ENCODE measurements around the gene CENATAC.

The CENATAC gene

GRCh38 chr11:119025541-119025940, 27.6 kb downstream of the CENATAC start:
- H3K36me3 ChIP-seq (ENCODE audit: control insufficient read depth, low read length) = peaks cover 88% of the 10 kb centered on the region
- H3K27me3 ChIP-seq (ENCODE audit: control insufficient read depth, low read length) = no peaks in the 10 kb centered on the region
- no peak overlapping the region for H3K4me2 ChIP-seq (ENCODE audit: low read length)
- peaks cover 46% of the 10 kb centered on the region for H3K79me2 ChIP-seq (ENCODE audit: control insufficient read depth, low read length)
- no peak overlapping the region for H3K4me3 ChIP-seq (ENCODE audit: low read length)
- TF ChIP-seq CTCF (IDR thresholded peaks at IDR 0.05; ENCODE audit: low read depth, low read length, poor library complexity, severe bottlenecking) (no peak), EZH2phosphoT487 (IDR thresholded peaks at IDR 0.05; ENCODE audit: borderline replicate concordance, low read length) (no peak)
- H3F3A ChIP-seq (ENCODE audit: control insufficient read depth, insufficient read depth) = peaks cover 9% of the 10 kb centered on the region
- peaks cover 26% of the 10 kb centered on the region for H3K4me1 ChIP-seq (ENCODE audit: control insufficient read depth, low read length)
- H3K9me3 ChIP-seq (ENCODE audit: control insufficient read depth, insufficient read depth, low read length) = no peaks in the 10 kb centered on the region
- no peaks in the 10 kb centered on the region for H4K20me1 ChIP-seq (ENCODE audit: control insufficient read depth, insufficient read depth, low read depth, low read length)
- no peak overlapping the region for H3K27ac ChIP-seq (ENCODE audit: low read depth, low read length)
- no peaks in the 10 kb centered on the region for H3K9me2 ChIP-seq (replicated peaks; ENCODE audit: control insufficient read depth, low read length)

- Histone ChIP-seq H3K4me1 (ENCODE audit: control insufficient read depth, low read length) (peaks cover 20% of the 10 kb centered on the region), H3K36me3 (ENCODE audit: control insufficient read depth, low read length) (peaks cover 83% of the 10 kb centered on the region), H3K27me3 (ENCODE audit: control insufficient read depth, low read length) (no peaks in the 10 kb centered on the region), H3K4me3 (ENCODE audit: low read length) (no peak overlapping the region), H3K9me2 (replicated peaks; ENCODE audit: control insufficient read depth, low read length) (no peaks in the 10 kb centered on the region), H4K20me1 (ENCODE audit: control insufficient read depth, insufficient read depth, low read depth, low read length) (no peaks in the 10 kb centered on the region), H3K9me3 (ENCODE audit: control insufficient read depth, insufficient read depth, low read length) (no peaks in the 10 kb centered on the region), H3K27ac (ENCODE audit: low read depth, low read length) (no peak overlapping the region), H3F3A (ENCODE audit: control insufficient read depth, insufficient read depth) (peaks cover 8% of the 10 kb centered on the region), H3K79me2 (ENCODE audit: control insufficient read depth, low read length) (peaks cover 41% of the 10 kb centered on the region), H3K4me2 (ENCODE audit: low read length) (no peak overlapping the region)
- TF ChIP-seq EZH2phosphoT487 (IDR thresholded peaks at IDR 0.05; ENCODE audit: borderline replicate concordance, low read length) (no peak), CTCF (IDR thresholded peaks at IDR 0.05; ENCODE audit: low read depth, low read length, poor library complexity, severe bottlenecking) (no peak)
Observed at GRCh38 chr11:119025978-119026766, 28.2 kb downstream of the CENATAC start.

DNA sequence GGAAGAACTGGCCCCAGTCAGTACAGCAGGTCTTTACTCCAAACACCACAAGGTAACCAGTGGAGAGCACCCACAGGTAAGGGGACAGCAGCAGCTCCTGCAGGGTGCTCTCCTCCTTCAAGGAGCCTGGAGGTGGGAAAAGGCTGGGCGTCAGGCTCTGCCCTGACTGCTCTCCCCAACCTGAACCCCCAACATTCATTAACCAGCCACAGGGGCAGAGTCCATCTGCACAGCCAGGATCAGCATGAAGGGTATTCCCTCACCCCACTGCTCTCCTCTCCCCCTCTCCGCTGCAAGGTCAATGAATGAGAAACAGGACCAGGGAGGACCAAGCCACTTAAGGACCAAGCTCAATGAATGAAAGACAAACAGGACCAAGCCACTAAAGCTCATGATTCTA, 29.0 kb downstream of the CENATAC start:
- Histone ChIP-seq H3K27ac (ENCODE audit: low read depth, low read length) (no peak overlapping the region), H3K9me2 (replicated peaks; ENCODE audit: control insufficient read depth, low read length) (no peaks in the 10 kb centered on the region), H3K4me2 (ENCODE audit: low read length) (no peak overlapping the region), H3F3A (ENCODE audit: control insufficient read depth, insufficient read depth) (peaks cover 5% of the 10 kb centered on the region), H3K27me3 (ENCODE audit: control insufficient read depth, low read length) (no peaks in the 10 kb centered on the region), H3K4me1 (ENCODE audit: control insufficient read depth, low read length) (peaks cover 18% of the 10 kb centered on the region), H4K20me1 (ENCODE audit: control insufficient read depth, insufficient read depth, low read depth, low read length) (no peaks in the 10 kb centered on the region), H3K36me3 (ENCODE audit: control insufficient read depth, low read length) (peaks cover 75% of the 10 kb centered on the region), H3K9me3 (ENCODE audit: control insufficient read depth, insufficient read depth, low read length) (no peaks in the 10 kb centered on the region), H3K4me3 (ENCODE audit: low read length) (no peak overlapping the region), H3K79me2 (ENCODE audit: control insufficient read depth, low read length) (peaks cover 33% of the 10 kb centered on the region)
- no peak for TF ChIP-seq CTCF (IDR thresholded peaks at IDR 0.05; ENCODE audit: low read depth, low read length, poor library complexity, severe bottlenecking)
- TF ChIP-seq EZH2phosphoT487 (IDR thresholded peaks at IDR 0.05; ENCODE audit: borderline replicate concordance, low read length) = no peak

Data from DOHH2 (cell line).